HG02678 (cell line): ENCODE results near the gene MAP1LC3B2.

Experiments
- ATAC-seq: cut with Tn5 transposase; IDR thresholded peaks from one replicate; pipeline ENCODE4 v1.9.1; 2021; ENCODE audit warnings: mild to moderate bottlenecking, moderate library complexity; ENCODE audit not compliant: unreplicated experiment

Gene MAP1LC3B2

DNA sequence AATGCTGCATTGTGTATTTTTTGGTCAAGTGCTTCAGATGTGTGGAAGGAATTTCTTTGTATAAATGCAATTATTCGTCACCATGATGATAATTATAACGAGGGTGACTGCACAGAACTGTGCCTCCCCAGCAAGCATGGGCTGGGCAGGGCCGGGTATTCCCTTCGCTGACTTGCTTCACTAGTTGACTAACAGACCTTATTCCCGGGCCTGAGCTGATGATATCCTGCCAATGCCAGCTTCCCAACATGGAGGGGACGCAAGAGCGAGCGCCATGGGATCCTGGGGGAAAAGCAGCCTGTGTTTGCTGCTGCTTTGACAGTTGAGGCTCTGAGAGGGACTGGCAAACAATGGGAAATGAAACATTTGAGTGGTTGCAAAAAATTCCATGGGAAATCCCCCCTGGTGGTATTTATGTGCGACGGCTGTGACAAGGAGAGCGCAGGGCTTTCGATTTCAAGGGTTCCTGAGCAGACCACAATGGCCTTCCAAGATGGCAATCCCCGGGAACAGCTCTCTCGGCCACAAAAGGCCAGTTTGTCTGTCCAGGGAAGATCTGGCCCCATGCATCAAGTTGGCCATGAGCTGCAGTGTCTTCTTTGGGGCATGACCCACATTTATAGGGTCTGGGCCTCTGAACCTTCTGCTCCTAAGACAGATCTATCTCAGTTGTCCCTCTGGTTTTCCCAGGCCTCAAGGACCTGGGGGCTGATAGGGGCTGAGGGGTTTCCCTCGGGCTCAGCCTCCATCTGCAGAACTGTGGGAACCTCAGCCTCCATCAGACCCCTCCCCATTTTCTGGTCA lies 21.9 kb upstream of the MAP1LC3B2 start:
- ATAC-seq: peak; percentile 26

DNA sequence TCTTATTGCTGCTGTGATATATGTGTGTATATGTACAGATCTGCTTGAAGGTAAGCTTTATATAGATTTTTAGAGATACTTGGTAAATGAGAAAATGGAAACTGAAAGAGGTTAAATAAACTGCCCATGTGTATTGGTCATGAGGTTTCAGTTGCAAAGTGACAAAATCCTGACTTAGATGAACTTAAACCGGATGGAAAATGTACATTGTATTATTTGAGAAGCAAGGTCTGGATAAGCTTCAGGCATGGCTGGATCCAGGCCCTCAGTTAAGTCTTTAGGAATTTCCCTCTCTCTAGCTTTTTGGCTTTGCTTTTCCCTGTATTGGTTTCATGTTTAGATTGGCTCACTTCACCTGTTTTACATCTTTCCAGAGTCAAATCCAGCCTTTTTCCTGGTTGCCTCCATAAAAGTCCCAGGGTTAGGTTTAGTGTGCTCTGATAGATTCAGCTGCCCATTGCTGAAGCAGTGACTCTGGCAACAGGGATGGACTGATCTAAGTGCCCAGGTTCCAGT lies 21.0 kb upstream of the MAP1LC3B2 start:
- peak; percentile 54 for ATAC-seq

DNA sequence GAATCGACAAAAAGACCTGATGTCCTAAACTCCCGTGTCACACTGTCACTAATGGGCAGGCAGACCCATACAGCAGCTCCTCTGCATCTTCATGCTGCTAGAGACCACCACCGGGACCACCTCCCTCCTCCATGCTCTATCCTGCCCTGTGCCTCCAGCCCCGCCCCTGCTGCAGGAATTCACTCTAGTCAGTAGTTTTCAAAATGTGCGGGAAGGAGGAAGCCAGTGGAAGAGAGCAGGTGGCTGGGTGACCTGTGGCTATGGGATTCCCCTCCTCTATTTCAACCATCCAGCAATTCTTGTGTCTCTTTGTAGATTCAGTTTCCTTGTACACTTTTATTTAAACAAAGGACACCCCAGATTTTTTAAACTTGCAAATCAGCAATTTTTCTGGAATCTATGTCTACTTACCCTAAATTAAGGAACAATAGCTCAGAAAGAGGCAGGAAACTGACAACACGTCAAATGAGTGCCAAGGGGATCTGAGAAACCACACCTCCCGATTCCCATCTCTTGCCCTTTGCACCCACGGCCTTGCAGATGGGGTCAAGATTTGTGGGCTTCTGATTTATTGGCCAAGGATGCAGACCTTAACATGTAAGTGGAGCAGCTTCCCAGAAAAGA lies 20.4 kb upstream of the MAP1LC3B2 start:
- ATAC-seq: no peak

DNA sequence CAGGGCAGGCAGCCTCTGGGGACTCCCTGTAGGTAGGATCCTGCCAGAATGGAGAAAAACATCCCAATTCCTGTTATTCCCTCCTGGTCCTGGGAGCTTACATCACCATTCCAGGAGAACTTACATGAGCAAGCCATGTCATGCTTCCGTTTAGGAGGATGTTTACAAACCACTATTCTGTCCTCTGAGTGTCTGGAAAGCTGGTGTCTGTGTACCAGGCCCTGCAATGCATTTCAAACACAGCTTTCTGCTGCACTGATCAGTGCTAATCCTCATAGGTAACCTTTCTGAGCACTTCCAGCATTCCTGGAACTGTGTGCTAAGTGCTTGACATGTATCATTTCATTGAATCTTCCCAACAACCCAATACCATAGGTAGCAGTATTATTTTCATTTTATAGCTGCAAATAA lies 19.8 kb upstream of the MAP1LC3B2 start:
- ATAC-seq: no peak

DNA sequence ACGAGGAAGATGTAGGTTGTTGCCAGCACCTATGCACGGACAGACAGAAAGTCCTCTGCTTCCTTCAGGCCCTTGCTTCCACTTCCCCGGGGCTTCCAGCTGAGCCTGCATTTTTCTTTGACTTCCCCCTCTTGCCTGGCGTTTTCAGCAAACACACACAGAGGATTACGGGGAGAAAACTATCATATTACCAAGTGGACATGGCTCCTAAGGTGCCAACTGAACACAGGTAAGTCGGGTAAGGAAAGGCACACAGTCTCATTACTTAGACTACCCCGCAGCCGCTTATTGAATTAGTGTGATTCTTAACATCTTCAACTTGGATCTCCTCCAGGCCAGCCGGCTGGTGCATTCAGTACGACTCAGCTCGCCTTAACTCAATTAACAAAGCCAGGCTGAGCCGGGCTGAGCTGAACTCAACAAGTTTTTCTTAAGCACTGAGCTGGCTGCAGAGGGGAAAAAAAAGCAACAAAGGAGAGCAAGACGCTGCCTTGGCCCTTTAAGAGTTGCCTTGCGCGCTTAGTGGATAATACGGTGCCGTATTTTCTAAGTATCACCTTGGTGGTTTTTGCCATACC lies 19.2 kb upstream of the MAP1LC3B2 start:
- no peak for ATAC-seq

DNA sequence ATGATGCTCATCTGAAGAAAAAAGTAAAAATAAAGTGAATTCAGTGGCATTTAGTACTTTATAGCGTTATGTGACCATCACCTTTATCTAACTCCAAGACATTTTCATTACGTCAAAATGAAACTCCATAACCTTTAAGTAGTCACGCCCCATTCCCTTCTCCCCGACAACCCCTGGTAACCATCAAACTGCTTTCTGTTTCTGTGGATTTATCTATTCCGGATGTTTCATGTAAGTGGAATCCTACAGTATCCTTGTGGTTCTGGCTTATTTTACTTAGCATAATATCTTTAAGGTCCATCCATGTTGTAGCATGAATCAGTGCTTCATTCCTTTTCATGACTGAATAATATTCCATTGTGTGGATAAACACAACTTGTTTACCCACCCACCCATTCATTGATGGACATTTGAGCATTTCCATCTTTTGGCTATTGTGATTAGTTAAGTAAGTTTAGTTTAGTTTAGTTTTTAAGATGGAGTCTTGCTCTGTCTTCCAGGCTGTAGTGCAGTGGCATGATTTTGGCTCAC lies 18.5 kb upstream of the MAP1LC3B2 start:
- ATAC-seq: no peak

DNA sequence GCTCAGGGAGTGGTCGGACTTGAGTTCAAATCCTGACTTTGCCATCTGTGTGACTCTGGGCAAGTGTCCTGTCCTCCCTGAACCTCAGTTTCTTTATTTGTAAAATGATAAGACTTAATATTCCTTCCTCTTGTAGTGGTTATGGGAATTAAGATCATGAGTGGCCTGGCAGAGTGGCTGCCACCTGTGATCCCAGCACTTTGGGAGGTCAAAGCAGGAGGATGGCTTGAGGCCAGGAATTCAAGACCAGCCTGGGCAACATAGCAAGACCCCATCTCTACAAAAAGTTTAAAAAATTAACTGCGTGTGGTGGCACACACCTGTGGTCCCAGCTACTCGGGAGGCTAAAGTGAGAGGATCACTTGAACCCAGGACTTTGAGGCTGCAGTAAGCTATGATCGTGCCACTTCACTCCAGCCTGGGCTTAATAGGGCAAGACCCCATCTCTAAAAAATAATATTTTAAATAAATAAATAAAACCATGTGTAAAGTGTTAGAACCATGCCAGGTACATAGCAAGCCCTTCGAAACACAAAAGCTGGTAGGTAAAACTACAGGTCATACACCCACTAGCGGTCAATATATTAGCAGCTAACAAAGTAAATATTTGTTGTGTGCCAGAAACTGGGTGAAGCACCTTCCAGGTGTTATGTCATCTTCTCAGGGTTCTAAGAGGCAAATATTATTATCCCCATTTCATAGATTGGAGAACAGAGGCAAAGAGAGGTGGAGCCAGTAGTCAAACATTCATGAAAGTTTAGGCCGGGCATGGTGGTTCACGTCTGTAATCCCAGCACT lies 17.4 kb upstream of the MAP1LC3B2 start:
- no peak for ATAC-seq

DNA sequence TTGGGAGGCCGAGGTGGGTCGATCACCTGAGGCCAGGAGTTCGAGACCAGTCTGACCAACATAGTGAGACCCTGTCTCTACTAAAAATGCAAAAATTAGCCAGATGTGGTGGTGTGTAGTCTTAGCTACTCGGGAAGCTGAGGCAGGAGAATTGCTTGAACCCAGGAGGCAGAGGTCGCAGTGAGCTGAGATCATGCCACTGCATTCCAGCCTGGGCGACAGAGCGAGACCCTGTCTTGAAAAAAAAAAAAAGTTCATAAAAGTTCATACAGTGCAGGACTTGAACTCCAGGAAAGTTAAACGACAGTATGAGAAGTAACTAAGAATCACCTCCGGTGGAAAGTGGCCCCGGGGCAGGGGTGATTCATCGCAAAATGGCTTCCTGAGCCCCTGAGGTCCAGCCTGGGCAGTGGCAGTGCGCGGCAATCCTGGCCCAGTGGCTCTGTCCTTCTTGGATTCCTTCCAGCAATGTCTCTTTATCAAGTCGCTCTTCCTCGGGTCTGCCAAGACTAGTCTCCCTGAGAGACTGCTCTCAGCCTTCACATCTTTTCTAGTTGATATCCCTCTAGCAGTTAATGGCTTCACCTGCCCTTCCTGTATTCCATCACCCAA lies 16.7 kb upstream of the MAP1LC3B2 start:
- ATAC-seq: no peak

DNA sequence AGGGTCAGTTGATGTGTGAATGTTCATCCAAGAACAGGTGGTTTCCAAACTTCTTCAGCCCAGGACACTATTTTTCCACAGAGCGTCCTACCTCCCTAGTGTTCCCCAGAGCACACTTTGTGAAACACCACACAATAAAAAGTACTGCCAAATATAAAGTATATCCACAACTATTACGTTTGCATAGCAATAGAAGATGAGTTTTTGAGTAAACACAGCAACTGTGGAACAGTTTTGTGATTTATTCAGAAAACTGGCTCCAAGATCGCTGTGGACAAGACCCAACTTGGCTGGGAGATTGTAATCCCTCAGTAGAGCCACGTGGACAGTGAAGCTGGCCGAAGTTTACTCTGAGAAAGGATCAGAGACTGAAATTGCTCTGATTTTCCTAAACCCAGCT lies 14.5 kb upstream of the MAP1LC3B2 start:
- no peak for ATAC-seq

DNA sequence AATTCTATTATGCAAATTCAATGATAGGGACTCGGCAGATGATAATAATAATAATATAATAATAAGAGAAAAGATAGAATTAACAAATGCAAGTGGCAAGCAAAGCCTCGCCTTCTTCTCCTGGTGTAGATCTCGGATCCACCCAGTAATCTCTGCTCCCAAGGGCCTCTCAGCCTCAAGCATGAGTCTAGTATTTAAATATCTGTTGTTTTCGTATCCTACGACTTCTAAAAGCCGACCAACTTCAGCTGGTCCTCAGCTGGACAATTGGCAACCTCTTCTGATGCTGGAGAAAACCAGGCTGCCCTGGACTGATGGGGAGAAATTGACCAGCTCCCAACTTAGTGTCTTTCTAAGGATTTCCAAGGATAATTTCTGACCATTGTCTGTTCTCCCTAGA lies 14.0 kb upstream of the MAP1LC3B2 start:
- ATAC-seq: no peak

DNA sequence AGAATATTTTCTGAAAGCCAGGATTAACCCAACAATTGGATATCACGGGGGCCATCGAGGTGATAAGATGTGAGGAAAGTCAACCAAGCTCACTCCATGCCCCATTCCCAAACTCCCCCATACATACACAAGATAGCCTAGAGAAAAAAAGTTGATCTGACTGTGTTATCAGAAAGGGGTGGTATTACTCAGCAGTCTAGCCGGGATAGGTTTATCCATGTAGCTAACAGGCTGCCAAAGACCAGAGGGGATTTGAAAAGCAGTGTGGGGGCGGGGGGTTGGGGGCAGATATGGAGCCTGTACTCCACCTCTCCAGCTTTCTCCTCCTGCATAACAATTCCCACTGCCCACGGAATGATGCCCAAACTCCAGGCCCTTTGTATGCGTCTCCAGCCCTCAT lies 13.2 kb upstream of the MAP1LC3B2 start:
- no peak for ATAC-seq

DNA sequence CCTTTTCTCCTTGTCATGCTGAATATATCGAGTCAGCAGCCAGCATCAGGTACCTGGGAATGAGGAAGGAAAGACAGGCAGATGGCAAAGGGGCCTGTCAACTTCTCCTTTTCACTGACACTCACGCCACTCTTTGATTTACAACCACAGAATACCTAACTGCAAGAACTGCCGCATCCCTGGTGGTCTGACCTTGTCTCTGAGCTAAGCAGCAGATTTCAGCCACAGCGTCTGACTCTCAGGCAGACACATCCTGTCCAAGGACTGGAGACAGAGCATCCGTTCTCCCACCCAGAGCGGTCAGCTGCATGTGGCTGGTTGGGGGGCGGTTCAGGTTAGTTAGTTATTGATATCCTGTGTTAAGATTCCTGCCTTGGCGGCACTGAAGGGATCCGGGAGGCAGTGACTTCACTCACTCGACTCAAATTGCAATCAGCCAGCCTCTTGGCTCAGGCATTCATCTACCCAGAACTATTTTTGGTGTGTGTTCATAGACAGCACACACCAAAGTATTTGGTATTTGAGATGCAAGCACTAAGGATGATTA lies 11.2 kb upstream of the MAP1LC3B2 start:
- peak; percentile 89 for ATAC-seq

DNA sequence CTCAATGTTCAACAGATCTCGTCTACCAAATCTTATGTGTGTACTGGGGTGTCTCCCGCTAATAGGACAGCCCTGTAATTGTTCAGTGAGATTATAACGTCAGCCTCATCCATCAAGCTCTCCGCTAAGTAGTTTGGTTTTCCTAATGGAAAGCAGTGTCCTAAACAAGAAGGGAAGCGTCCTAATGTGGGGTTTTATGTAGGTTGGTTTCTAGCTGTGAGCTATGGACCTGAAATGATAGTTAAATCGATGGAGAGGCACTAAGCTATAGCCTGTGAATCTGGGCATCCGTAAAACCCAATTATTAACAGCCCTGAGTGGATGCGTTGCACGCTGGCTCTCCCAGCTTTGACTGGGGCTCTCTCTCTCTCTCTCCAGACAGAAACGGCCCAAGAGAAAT lies 9.2 kb upstream of the MAP1LC3B2 start:
- no peak for ATAC-seq

DNA sequence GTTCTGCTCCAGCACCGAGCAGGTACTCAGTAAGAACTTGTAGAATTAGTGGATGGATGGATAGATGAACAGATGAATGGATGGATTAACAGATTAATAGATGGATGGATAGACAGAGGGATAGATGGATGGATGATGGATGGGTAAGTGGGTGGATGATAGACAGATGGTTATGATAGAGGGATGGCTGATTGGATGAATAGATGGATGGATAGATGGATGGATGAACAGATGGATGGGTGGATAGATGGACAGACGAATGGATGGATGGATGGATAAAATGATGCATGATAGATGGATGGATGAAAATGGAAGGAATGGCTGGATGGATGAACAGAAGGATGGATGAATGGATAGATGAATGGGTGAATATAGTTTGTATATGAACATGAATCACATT lies 8.0 kb upstream of the MAP1LC3B2 start:
- no peak for ATAC-seq

DNA sequence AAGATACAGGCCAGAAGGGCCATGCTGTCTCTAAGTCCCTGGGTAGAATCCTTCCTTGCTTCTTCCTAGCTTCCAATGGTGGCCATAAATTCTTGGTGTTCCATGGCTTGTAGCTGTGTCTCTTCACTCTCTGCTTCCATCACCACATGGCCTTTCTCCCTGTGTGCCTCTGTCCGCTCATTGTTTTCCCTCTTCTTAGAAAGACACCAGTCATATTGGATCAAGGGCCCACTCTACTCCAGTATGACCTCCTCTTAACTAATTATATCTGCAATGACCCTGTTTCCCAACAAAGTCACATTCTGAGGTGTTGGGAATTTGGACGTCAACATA lies 7.6 kb upstream of the MAP1LC3B2 start:
- ATAC-seq: no peak

DNA sequence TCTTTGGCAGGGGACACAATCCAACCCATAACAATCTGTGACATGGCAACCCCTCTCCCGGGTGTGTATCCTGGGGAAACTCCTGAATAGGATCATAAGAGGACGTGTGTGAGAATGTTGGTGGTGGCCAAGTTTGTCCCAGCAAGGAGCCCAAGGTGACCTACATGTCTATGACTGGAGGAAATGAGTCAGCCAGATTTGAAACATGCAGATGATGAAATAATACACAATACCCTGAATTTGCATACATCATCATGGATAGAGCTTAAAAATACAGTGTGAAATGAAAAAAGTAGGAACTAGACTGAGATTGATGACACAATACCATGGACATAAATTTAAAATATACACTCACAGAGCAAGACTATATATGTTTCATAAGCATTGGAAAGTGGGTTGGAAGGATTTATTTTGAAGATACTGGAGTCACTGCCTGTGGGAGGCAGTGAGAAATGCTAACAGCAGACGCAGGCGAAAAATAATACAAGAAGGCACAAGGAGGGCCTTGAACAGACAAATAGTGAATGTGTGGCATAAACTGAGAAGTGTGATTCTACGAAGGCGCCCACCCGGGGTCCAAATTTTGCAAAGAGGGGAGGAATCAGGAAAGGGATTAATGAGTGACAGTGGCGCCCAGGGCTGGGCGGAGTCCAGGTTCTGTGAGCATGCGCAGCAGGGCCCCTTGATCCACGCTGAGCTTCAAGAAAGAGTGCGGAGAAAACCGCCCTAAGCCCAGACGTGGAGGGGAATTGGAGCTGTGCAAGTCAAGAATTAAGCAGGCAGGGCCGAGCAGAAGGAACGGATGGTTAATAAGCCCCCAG lies 7.0 kb upstream of the MAP1LC3B2 start:
- no peak for ATAC-seq

DNA sequence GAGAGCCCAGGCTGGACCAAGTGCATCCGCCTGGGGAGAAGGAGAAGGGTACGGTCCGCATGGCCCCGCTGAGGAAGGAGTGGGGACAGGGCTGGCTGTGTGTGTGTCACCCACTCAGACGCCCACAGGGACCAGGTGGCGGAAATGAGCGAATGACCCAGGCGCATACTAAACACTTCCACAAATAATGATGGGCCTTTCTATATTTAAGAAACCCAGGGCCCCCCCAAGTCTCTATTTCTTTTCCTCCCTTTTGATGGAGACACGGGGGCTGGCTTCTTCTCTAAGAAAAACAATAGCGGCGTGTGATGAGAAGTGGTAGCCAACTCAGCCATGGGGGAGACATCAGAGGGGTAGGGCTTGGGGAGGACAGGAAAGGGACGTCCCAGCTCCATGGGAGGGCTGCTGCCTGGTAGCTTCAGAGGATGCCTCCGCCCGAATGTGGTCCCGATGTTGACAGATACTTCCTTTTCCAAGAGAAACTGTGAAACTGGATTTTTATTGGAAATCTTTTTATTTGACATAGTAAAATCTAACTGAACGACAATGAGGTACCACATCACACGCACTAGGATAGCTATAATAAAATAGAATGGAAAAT lies 6.3 kb upstream of the MAP1LC3B2 start:
- ATAC-seq: no peak

DNA sequence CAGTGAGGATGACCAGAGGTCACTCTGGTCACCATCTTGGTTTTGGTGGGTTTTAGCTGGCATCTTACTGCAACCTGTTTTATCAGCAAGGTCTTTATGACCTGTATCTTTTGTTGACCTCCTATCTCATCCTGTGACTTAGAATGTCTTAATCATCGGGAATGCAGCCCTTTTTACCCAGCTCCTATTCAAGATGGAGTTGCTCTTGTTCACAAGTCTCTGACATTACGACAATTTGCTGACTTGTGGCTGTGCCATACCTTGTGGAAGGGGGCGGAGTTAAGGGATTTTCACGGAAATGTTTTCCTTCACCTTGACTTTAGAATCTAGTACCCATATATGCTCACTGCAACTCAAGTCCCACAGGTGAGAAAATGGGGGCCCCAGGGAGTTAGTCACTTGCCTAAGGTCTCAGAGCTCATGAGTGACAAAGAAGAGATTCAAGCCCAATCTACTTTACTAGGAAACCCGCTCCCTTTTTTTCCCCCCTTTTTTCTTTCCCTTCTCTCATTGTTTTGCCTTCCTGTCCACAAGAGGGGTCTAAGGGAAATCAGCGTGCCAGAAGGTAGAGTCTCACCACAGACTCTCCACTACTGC lies 2.7 kb upstream of the MAP1LC3B2 start:
- ATAC-seq: no peak
